ENCODE measurements around the gene BMPER. TPM values are rescaled to one million over a fixed set of nuclear protein-coding genes. Genes with fewer than 3 reads are reported as not detected.

The BMPER gene
- polyA plus RNA-seq, 1 of the 3 experiments (the other 2 are of a cell fraction): 20.0 TPM

- Histone ChIP-seq H3K27me3 (ENCODE audit: insufficient read depth) (no peaks in the 10 kb centered on the region), H4K20me1 (ENCODE audit: insufficient read depth) (no peaks in the 10 kb centered on the region), H3F3A (replicated peaks; ENCODE audit: insufficient read depth) (no peaks in the 10 kb centered on the region), H3K36me3 (replicated peaks in 1 of 2; ENCODE audit: control insufficient read depth in 1 of 2, insufficient read depth in 2 of 2, low read length in 1 of 2) (peaks cover 0 to 3% of the 10 kb centered on the region in 2 experiments), H3K27ac (ENCODE audit: low read depth in 2 of 2, low read length in 1 of 2) (no peak overlapping the region), H3K9me3 (no peaks in the 10 kb centered on the region), H3K4me3 (ENCODE audit: low read depth in 2 of 2, low read length in 1 of 2) (no peak overlapping the region), H3K9me2 (no peaks in the 10 kb centered on the region), H3K4me1 (ENCODE audit: control insufficient read depth in 1 of 2, insufficient read depth in 2 of 2, low read depth in 1 of 2, low read length in 1 of 2) (peaks cover 0 to 11% of the 10 kb centered on the region in 2 experiments; a peak in 1 of 4 replicates), H3K9ac (no peak overlapping the region), H3K4me2 (no peak overlapping the region), H2AFZ (ENCODE audit: low read depth) (no peak overlapping the region), H3K79me2 (ENCODE audit: insufficient read depth) (no peaks in the 10 kb centered on the region)
- WGBS (ENCODE audit: low lambda C conversion rate): 58% methylated on average over 8 of the region's 8 CpGs
- no peak for DNase-seq
- TF ChIP-seq TEAD4 (IDR thresholded peaks at IDR 0.05; ENCODE audit: borderline replicate concordance, insufficient read depth) (no peak), MAX (IDR thresholded peaks at IDR 0.05; ENCODE audit: low read depth) (no peak), POLR2AphosphoS5 (IDR thresholded peaks at IDR 0.05; ENCODE audit: low read depth, low read length) (no peak), JUND (IDR thresholded peaks at IDR 0.05) (no peak), MEF2A (IDR thresholded peaks at IDR 0.05; ENCODE audit: borderline replicate concordance, low read depth) (no peak), FOSL2 (IDR thresholded peaks at IDR 0.05; ENCODE audit: borderline replicate concordance, low read depth) (no peak), ELF1 (IDR thresholded peaks at IDR 0.05) (no peak), SMC3 (IDR thresholded peaks at IDR 0.05; ENCODE audit: low read depth, low read length) (no peak)
- ChIA-PET POLR2A (no interaction called here), CTCF (interaction anchor here (0.6 kb wide), 2 partner anchors 40 to 130 kb away, joined by 3 read pairs; no protein-coding TSS in a partner anchor)
Measured at GRCh38 chr7:34109936-34110780, 204.8 kb downstream of the BMPER start.

- Histone ChIP-seq H2AFZ (ENCODE audit: low read depth) (no peak overlapping the region), H3K9me2 (no peaks in the 10 kb centered on the region), H3K27me3 (ENCODE audit: insufficient read depth) (no peaks in the 10 kb centered on the region), H3K4me2 (no peak overlapping the region), H4K20me1 (ENCODE audit: insufficient read depth) (no peaks in the 10 kb centered on the region), H3K9me3 (no peaks in the 10 kb centered on the region), H3K9ac (no peak overlapping the region), H3F3A (replicated peaks; ENCODE audit: insufficient read depth) (no peaks in the 10 kb centered on the region), H3K36me3 (replicated peaks in 1 of 2; ENCODE audit: control insufficient read depth in 1 of 2, insufficient read depth in 2 of 2, low read length in 1 of 2) (peaks cover 0 to 6% of the 10 kb centered on the region in 2 experiments), H3K4me3 (ENCODE audit: low read depth in 2 of 2, low read length in 1 of 2) (no peak overlapping the region), H3K27ac (ENCODE audit: low read depth in 2 of 2, low read length in 1 of 2) (no peak overlapping the region), H3K4me1 (ENCODE audit: control insufficient read depth in 1 of 2, insufficient read depth in 2 of 2, low read depth in 1 of 2, low read length in 1 of 2) (peaks cover 0 to 11% of the 10 kb centered on the region in 2 experiments; a peak in 1 of 4 replicates), H3K79me2 (ENCODE audit: insufficient read depth) (no peaks in the 10 kb centered on the region)
- no peak for DNase-seq
- WGBS (ENCODE audit: low lambda C conversion rate): 80% methylated on average over 3 of the region's 3 CpGs
- ChIA-PET POLR2A (no interaction called here), CTCF (interaction anchor here (0.6 to 1.2 kb wide), 3 partner anchors 39 to 209 kb away, joined by 3 read pairs; no protein-coding TSS in a partner anchor)
- TF ChIP-seq REST (IDR thresholded peaks at IDR 0.05; ENCODE audit: low read depth, low read length) (no peak), RAD21 (IDR thresholded peaks at IDR 0.05; ENCODE audit: low read length) (no peak), EZH2phosphoT487 (IDR thresholded peaks at IDR 0.05; ENCODE audit: borderline replicate concordance, low read depth) (no peak), USF2 (IDR thresholded peaks at IDR 0.05; ENCODE audit: borderline replicate concordance, low read depth, low read length) (no peak), RXRA (IDR thresholded peaks at IDR 0.05; ENCODE audit: borderline replicate concordance, low read depth) (no peak), PBX3 (IDR thresholded peaks at IDR 0.05) (no peak), NFIC (IDR thresholded peaks at IDR 0.05; ENCODE audit: borderline replicate concordance) (no peak)
Measured at GRCh38 chr7:34111031-34111430, 205.7 kb downstream of the BMPER start.
